HuH-7 (cell line): Measurements from ENCODE around the gene VWCE.
"Not testable (repeated sequence)": the region's sequence is repeated elsewhere in the genome, so short reads cannot be mapped to it uniquely, and the experiment has no call there.

ENCODE experiments used
- DNase-seq: peaks from one replicate; pipeline ENCODE4 v3.0.0; 2011; ENCODE audit warnings: low spot score

The VWCE gene

DNA sequence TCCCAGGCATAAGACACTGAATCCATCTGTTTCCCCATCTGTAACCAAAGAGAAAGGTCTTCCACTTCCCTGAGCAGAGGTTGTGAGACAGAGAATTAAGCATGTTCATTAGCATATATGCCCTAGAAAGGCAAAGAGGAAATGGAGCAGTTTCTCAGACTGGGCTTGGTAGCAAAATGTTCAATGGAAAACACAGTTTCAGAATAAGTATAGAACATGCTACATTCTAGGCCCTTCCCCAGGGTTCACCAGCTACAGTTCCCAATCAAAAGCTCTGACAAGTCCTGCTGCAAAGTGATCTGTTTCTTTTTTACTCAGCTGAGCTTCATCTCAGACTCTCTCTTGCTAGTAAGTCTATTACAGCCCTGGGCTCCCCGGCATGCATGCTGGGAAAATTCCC, 42.8 kb downstream of the VWCE start:
- DNase-seq, result not testable (repeated sequence)

DNA sequence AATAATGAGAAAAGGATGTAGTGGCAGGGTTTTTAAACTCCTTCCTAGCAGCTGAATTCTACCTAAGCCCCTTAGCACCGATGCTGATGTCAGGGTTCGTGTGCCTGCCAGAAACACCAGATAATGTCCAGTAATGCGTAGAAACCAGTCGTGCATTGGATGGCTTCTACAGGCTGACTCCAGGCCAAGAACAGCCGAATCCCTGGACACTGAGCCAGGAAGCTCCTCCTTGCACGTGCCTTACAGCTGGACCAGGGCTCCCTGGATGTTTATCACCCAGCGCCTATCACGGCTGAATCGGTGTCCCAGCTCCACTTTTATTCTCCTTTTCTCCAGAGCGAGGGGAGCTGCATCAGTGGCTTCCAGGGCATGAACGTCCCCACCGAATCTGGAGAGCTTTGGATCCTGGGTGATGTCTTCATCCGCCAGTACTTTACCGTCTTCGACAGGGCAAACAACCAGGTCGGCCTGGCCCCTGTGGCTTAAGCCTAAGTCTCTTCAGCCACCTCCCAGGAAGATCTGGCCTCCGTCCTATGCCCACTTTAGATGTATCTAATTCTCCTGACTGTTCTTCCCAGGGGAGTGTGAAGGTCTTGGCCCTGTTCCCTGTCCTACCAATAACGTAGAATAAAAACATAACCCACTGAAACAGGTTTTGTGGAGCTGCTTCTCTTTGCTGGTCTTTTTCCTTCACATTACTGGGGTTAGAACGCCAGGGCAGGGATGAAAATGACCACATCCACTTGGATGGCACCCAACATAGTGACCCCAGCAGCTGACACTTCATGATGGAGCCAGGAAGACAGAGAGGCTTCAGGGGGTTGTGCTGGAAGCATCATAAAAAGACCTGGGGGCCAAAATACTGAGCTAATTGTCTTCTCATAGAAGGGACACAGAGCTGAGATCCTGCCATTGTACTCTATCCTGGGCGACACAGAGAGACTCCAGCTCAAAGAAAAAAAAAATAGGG, 44.0 kb downstream of the VWCE start:
- not testable (repeated sequence) for DNase-seq

DNA sequence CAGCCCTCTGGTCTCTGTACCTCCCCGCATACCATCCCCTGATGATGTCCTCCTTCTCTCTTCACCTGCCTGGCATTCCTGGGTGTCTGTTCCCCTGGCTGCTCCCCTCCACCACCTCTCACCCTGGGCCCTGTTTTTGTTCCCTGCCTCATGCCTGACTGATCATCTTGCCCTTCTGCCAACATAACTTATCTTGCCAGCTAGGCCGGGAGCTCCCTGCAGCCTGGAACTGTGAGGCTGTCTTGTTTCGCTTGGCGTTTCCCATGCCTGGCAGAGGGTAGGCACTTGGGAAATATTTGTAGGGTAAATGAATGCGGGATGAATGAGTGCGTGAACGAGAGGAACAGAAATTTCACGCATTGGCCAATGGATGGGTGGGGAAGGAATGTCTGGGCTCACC, 45.9 kb downstream of the VWCE start:
- DNase-seq, result not testable (repeated sequence)

- DNase-seq, result not testable (repeated sequence)
Measured at GRCh38 chr11:61248071-61248470, 47.0 kb downstream of the VWCE start.

DNA sequence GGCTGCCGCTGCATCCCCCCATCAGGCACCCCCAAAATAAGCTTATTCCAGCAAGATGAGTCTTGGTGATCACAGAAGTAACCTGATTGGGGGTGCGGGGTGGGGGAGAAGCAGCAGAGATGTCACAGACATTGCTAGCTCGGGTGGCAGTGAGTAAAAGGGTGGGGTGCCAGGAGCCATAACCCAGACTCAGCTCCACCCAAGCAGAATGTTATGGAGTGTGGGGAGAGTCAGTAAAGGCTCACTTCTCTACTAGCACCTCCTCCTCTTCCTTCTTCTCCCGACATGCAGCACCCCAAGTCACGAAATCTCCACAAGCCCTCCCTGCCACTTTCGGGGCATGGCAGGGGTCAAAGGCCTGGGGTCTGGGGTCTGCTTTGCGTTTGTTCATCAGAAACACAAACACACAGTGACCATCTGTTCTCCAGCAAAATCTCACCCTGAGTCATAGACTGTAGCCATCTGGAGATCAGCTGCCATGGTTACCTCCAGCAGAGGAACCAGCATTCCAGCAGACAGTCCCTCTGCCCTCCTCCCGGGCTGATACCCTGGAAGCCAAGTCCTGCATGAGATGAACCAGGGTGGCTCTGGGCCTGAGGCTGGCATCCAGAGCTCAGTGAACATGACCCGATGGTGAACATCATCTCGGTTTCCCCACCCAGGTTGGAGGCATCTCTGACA, 49.7 kb downstream of the VWCE start:
- not testable (repeated sequence) for DNase-seq

DNA sequence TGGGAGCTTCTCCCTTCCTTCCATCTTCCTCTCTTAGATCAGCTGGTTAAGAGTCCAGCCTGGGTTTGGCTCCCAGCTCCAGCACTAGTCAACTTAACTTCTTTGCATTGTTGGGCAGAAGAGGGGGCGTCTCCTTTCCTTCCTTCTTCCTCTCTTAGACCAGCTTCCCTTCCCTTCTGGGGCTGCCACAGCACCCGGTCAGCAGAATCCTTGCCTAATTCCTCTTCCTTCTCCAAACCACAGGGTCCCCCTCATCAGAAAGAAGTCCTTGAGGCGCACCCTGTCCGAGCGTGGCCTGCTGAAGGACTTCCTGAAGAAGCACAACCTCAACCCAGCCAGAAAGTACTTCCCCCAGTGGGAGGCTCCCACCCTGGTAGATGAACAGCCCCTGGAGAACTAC, 53.6 kb downstream of the VWCE start:
- not testable (repeated sequence) for DNase-seq

GRCh38 chr11:61240875-61241274, 54.2 kb downstream of the VWCE start, which contains the start of gene PGA5:
PGA5 (plus strand) TSS chr11:61241175; CDS start chr11:61241227, 52 bp downstream.
- DNase-seq, result not testable (repeated sequence)

DNA sequence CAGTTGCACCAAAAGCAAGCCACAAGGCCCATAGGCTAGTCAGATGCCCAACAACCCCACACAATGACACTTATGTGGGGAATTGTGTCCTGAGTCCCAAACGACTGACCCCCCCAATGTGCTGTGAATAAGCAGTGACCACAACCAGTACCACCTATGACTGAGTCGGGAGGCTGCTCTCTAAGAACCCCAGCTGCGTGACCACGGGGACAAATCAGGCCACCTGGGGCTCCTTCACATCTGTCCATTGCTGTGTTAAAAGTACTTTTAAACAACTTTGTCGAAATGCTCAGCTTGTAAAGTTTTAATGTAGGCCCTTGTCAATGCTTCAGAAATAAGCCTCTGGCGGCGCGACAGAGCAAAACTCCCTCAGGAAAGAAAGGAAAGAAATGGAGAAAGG, 54.8 kb downstream of the VWCE start:
- not testable (repeated sequence) for DNase-seq

DNA sequence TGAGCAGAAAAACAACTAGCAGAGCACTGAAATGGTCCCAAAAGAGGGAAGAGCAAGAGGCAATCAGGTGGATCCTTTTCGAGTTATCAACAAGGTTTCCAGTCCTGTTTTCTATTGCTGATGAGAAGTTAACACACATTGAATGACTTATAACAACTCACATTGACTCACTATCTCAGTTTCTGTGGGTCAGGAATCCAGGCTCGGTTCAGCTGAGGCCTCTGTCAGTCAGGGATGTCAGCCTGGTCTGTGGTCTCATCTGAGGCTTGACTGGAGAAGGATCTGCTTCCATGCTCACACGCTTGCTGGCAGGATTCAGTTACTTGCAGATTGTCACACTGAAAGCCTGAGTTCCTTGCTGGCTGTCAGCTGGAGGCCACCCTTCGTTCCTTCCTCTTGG, 58.0 kb downstream of the VWCE start:
- DNase-seq, result not testable (repeated sequence)

DNA sequence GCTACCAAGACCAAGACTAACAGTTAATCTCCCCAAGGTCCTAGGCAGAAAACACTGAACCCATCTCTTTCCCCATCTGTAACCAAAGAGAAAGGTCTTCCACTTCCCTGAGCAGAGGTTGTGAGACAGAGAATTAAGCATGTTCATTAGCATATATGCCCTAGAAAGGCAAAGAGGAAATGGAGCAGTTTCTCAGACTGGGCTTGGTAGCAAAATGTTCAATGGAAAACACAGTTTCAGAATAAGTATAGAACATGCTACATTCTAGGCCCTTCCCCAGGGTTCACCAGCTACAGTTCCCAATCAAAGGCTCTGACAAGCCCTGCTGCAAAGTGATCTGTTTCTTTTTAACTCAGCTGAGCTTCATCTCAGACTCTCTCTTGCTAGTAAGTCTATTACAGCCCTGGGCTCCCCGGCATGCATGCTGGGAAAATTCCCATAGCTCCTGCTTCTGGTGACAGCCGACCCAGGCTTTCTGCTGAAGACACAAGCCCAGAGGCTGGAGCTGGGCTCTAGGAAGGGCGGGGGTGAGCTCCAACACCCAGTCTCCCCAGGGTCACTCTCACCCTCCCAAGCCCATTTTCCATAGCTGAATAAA, 62.5 kb downstream of the VWCE start:
- not testable (repeated sequence) for DNase-seq

DNA sequence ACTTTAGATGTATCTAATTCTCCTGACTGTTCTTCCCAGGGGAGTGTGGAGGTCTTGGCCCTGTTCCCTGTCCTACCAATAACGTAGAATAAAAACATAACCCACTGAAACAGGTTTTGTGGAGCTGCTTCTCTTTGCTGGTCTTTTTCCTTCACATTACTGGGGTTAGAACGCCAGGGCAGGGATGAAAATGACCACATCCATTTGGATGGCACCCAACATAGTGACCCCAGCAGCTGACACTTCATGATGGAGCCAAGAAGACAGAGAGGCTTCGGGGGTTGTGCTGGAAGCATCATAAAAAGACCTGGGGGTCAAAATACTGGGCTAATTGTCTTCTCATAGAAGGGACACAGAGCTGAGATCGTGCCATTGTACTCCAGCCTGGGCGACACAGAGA, 63.5 kb downstream of the VWCE start:
- not testable (repeated sequence) for DNase-seq

GRCh38 chr11:61231033-61231432, 64.1 kb downstream of the VWCE start:
- not testable (repeated sequence) for DNase-seq

DNA sequence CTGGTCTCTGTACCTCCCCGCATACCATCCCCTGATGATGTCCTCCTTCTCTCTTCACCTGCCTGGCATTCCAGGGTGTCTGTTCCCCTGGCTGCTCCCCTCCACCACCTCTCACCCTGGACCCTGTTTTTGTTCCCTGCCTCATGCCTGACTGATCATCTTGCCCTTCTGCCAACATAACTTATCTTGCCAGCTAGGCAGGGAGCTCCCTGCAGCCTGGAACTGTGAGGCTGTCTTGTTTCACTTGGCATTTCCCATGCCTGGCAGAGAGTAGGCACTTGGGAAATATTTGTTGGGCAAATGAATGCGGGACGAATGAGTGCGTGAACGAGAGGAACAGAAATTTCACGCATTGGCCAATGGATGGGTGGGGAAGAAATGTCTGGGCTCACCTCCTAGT, 65.7 kb downstream of the VWCE start:
- DNase-seq, result not testable (repeated sequence)

- DNase-seq, result not testable (repeated sequence)
Measured at GRCh38 chr11:61226457-61227137, 68.5 kb downstream of the VWCE start.

DNA sequence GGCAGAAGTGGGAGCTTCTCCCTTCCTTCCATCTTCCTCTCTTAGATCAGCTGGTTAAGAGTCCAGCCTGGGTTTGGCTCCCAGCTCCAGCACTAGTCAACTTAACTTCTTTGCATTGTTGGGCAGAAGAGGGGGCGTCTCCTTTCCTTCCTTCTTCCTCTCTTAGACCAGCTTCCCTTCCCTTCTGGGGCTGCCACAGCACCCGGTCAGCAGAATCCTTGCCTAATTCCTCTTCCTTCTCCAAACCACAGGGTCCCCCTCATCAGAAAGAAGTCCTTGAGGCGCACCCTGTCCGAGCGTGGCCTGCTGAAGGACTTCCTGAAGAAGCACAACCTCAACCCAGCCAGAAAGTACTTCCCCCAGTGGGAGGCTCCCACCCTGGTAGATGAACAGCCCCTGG, 72.4 kb downstream of the VWCE start:
- not testable (repeated sequence) for DNase-seq

DNA sequence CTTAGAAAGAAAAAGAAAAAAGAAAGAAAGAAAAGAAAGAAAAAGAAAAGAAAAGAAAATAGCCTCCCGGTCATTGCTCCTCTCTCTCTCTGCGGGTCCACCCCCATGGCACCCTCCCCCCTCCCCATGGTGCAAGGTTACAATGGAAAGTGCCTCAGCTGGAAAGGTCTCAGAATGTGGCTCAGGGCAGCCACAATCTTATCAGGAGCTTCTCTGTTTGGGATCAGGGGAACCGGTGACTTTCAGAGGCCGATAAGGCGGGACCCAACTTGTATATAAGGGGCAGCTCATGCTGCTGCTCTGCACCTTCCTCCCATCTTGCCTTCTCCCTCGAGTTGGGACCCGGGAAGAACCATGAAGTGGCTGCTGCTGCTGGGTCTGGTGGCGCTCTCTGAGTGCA, 73.1 kb downstream of the VWCE start, which contains the start of gene PGA4:
PGA4 (plus strand) TSS at position 301 of the 400 bp plus-strand sequence; CDS start at position 355, 54 bp downstream.
- not testable (repeated sequence) for DNase-seq

DNA sequence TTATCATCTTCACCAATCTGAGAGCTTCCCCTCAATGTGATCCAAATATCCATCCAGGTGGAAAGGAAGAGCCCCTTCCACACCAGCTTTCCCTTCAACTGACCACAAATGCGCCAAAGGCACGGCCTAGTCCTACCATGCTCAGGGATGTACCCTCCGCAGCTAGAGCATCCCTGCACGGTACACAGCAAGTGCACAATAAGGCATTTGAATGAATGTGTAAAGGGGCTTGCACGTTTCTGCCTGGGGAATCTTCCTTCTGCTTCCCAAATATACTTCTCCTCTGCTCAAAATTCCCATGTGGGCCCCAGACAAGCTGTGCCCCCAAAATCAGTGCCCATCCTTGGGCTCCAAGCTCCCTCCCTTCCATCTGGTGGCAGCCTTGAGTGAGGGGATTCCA, 76.1 kb downstream of the VWCE start:
- not testable (repeated sequence) for DNase-seq

GRCh38 chr11:61218306-61218705, 76.8 kb downstream of the VWCE start:
- not testable (repeated sequence) for DNase-seq

DNA sequence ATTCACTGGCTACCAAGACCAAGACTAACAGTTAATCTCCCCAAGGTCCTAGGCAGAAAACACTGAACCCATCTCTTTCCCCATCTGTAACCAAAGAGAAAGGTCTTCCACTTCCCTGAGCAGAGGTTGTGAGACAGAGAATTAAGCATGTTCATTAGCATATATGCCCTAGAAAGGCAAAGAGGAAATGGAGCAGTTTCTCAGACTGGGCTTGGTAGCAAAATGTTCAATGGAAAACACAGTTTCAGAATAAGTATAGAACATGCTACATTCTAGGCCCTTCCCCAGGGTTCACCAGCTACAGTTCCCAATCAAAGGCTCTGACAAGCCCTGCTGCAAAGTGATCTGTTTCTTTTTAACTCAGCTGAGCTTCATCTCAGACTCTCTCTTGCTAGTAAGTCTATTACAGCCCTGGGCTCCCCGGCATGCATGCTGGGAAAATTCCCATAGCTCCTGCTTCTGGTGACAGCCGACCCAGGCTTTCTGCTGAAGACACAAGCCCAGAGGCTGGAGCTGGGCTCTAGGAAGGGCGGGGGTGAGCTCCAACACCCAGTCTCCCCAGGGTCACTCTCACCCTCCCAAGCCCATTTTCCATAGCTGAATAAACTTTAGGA, 81.3 kb downstream of the VWCE start:
- DNase-seq, result not testable (repeated sequence)

GRCh38 chr11:61212202-61212601, 82.9 kb downstream of the VWCE start:
- DNase-seq, result not testable (repeated sequence)

- not testable (repeated sequence) for DNase-seq
Measured at GRCh38 chr11:61211327-61211952, 83.7 kb downstream of the VWCE start.
